IPS-18a (cell line): Measurements from ENCODE around the gene GGPS1.

Experiments
- H3K27ac ChIP-seq: one replicate; pipeline ENCODE4 v1.5.1; 2013; ENCODE audit warnings: low read length
- H3K27me3 ChIP-seq: one replicate; pipeline ENCODE4 v1.6.1; 2013; ENCODE audit warnings: mild to moderate bottlenecking, low read length; ENCODE audit not compliant: control insufficient read depth, insufficient read depth
- H3K36me3 ChIP-seq: one replicate; pipeline ENCODE4 v1.6.1; 2013; ENCODE audit warnings: low read depth, low read length; ENCODE audit not compliant: control insufficient read depth
- H3K4me1 ChIP-seq: one replicate; pipeline ENCODE4 v1.6.1; 2013; ENCODE audit warnings: low read depth, low read length; ENCODE audit not compliant: control insufficient read depth
- H3K4me3 ChIP-seq: one replicate; pipeline ENCODE4 v1.5.1; 2013; ENCODE audit warnings: low read length
- H3K9ac ChIP-seq: one replicate; pipeline ENCODE4 v1.6.1; 2013; ENCODE audit warnings: mild to moderate bottlenecking, low read length, moderate library complexity
- H3K9me3 ChIP-seq: one replicate; pipeline ENCODE4 v1.6.1; 2013; ENCODE audit warnings: low read depth, low read length; ENCODE audit not compliant: control insufficient read depth

Gene GGPS1

DNA sequence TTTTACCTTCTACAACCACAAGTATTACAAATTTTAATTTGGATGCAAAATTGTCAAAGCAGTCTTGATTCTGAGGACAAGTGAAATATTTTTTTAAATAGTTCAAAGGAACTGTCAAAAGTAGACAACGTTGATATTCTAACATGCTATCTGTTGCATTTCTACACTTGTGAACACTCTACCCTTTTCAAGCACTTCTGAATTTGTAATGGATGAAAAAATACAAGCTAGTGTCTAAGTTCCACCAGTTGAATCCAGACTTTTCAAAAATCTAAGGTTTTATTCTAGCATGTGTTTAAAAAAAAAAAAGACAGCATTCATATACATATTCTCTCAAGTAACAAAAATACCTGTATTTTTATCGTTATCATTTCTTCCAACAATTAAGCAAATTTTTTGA, 2.5 kb upstream of the GGPS1 start:
- Histone ChIP-seq H3K27ac (no peak overlapping the region), H3K27me3 (no peaks in the 10 kb centered on the region), H3K4me3 (peak overlapping the region; percentile 91), H3K36me3 (peaks cover 9% of the 10 kb centered on the region), H3K4me1 (peaks cover 22% of the 10 kb centered on the region), H3K9me3 (no peaks in the 10 kb centered on the region), H3K9ac (peak overlapping the region; percentile 87)

DNA sequence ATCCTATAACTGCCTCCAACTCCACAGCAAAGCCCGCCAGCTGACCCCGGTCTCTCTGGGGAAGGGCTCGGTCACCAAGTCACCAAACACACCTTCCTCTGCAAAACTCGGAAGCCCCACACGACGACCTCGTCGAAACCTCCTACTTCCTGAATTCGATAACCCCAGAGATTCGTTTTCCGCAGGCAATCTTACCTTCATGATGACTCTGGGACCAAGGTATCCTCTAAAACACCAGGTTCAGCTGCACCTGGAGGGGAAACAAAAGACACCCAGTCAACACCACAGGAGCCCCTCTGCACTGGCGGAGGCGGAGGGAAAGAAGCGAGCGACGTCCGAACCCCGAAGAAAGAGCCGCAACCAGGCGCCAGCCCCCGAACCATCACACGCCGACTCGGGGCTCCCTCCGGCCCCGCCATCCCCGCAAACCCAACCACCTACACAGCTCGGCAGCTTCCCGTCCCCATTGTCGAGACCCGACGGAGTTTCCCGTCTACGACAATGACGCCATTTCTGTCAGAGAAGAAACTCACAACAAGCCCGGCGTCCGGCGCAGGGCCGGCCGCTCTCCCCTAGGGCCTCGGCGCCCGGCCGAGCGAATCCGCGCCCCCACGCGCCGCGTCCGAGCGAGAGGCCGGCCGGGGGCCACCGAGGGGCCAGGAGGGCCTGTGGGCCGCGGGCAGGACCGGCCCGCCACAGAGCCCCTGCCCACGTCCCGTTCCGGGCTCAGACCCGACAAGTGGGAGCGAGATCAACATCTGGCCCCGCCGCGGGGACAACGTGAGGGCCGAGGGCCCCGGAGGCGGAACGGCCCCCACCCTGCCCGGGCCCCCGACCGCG, 1.4 kb upstream of the GGPS1 start:
- Histone ChIP-seq H3K9ac (peak overlapping the region; percentile 87), H3K27ac (peak overlapping the region; percentile 77), H3K4me1 (peaks cover 28% of the 10 kb centered on the region), H3K36me3 (peaks cover 9% of the 10 kb centered on the region), H3K9me3 (no peaks in the 10 kb centered on the region), H3K27me3 (no peaks in the 10 kb centered on the region), H3K4me3 (peak overlapping the region; percentile 91)

DNA sequence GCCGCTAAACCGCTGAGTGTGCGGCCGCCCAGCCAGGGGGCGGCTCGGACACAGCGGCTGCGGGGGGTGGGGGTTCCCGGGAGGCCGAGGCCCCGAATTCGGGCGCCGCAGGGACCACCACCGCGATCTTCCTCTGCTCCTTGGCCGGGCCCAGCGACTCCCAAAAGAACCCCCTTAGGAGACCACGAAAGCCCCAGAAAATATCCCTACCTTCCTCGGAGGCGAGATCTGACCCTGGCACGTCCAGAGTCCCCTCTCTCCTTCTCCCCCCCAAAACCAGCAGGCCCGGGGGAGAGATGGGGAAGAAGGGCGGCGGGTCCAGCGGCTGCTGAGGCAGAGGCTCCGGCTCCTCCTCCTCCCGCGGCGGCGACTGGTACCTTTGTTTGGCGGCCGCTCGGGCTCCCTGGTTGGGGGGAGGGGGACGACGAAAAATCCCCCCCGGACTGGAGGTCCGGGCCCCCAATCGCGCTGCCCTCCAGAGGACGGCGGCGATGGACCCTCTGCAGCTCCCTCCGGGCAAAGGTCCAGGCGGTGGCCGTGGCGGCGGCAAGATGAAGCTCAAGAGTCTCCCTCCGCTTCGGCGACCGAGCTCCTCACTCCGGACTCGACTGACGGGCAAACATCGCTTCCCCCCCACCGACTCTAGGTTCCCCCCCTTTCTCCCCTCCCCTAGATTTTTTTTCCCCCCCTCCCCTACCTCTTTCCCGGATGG, 655 bp upstream of the GGPS1 start, which contains the start of gene ARID4B:
ARID4B (minus strand) TSS at position 621 of the 712 bp plus-strand sequence. CDS start 1,260 bp downstream, outside the sequence.
- Histone ChIP-seq H3K9me3 (no peaks in the 10 kb centered on the region), H3K27me3 (no peaks in the 10 kb centered on the region), H3K27ac (peak within 1 kb of the TSS; percentile 84), H3K4me1 (peaks cover 28% of the 10 kb centered on the region), H3K4me3 (peak within 1 kb of the TSS; percentile 91), H3K36me3 (peaks cover 9% of the 10 kb centered on the region), H3K9ac (peak within 1 kb of the TSS; percentile 88)

DNA sequence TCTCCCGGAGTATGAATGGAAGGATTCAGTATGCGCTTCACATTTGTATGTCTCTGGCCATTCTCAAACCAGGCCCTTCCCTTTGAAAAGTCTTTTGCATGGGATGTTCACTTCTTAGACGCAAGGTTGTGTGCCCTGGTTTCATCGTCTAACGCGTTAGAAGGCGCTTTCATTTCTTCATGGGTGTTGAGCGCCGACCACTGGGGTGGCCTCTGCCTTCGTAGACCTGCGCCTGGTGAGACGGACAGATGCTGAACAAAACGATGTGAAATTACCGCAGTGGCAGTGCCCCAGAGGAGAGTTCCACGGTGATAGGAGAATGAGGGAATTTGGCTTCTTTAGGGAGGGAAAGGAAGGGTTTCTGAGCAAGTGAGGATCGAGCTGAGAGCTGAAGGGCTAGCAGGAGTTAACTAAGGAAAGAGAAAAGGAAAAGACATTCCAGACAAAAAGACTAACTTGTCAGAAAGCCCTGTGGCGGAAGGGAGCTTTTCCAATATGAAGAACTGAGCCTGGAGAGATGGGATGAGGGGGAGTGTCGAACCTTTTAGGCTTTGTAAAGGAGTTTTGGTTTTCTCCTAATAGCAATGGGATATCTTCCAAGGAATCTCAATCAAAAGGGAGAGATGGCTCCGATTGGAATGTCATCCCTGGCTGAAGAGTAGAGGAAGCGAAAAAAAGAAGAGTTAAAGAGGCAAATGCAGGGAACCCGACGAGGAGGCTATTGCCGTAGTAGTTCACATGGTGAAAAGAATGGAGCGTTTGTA, 951 bp downstream of the GGPS1 start:
- H3K4me3 ChIP-seq = peak overlapping the region; percentile 83
- H3K27me3 ChIP-seq = no peaks in the 10 kb centered on the region
- peak overlapping the region; percentile 62 for H3K27ac ChIP-seq
- no peaks in the 10 kb centered on the region for H3K9me3 ChIP-seq
- H3K4me1 ChIP-seq = peaks cover 28% of the 10 kb centered on the region
- peak overlapping the region; percentile 88 for H3K9ac ChIP-seq
- H3K36me3 ChIP-seq = peaks cover 5% of the 10 kb centered on the region

DNA sequence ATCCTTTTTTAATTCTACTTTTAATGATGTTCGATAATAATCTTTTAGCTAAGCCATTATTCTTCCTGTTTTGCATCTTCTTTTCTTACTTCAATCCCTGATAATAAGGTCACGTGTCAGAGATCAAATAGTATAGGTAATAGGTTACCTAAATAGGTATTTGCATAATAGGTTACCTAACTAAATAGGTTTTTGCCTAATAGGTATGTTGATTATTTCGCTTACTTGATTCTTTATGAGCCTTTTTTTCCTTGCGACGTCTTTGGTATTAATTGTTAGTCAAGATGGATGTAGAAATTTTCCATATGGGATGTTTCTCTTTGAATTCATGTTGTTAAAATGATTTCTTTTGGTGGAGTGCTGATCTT, 2.5 kb downstream of the GGPS1 start:
- no peaks in the 10 kb centered on the region for H3K9me3 ChIP-seq
- H3K4me3 ChIP-seq = peak overlapping the region; percentile 83
- H3K27ac ChIP-seq = no peak overlapping the region
- no peaks in the 10 kb centered on the region for H3K27me3 ChIP-seq
- H3K36me3 ChIP-seq = peaks cover 9% of the 10 kb centered on the region
- no peak overlapping the region for H3K9ac ChIP-seq
- peaks cover 20% of the 10 kb centered on the region for H3K4me1 ChIP-seq

DNA sequence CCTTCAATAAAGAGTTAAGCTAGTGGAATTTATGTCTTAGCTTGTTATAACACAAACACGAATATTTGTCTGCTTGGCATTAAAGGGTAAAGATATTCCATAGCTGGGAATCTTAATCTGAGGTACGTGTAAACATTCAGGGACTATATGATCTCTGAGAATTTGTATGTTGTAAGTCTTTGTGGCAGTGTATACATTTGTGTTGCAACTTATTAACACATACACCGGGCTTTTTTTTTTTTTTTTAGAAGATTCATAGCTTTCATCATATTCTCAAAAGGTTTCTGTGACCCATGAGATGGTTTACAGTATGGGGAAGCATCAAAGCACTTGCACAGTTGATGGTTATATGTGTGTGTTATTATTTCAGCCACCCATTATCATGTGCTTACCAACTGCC, 3.0 kb downstream of the GGPS1 start:
- peaks cover 15% of the 10 kb centered on the region for H3K4me1 ChIP-seq
- no peaks in the 10 kb centered on the region for H3K27me3 ChIP-seq
- H3K4me3 ChIP-seq = peak overlapping the region; percentile 83
- peaks cover 13% of the 10 kb centered on the region for H3K36me3 ChIP-seq
- no peak overlapping the region for H3K27ac ChIP-seq
- peak overlapping the region; percentile 10 for H3K9ac ChIP-seq
- H3K9me3 ChIP-seq = no peaks in the 10 kb centered on the region

DNA sequence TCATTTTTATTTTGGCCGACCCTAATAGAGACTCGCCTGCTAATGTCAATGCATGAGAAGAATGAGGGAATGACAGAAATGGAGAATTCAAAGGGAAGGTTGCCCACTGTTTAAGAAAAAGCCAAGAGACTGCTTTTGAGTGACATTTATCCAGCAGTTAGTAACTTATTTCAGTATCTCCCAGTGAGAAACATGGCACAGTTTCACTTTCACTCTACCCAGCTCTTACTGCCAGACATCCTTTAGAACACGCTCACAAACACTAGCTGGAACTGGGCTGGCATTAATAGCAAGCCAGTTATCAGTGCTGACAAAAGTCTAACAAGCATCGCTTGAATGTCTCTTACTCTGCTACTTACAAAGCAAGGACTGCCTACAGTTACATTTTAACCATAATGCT, 8.5 kb downstream of the GGPS1 start:
- H3K9me3 ChIP-seq = no peaks in the 10 kb centered on the region
- no peak overlapping the region for H3K9ac ChIP-seq
- no peak overlapping the region for H3K27ac ChIP-seq
- no peaks in the 10 kb centered on the region for H3K4me1 ChIP-seq
- H3K27me3 ChIP-seq = no peaks in the 10 kb centered on the region
- no peak overlapping the region for H3K4me3 ChIP-seq
- peaks cover 28% of the 10 kb centered on the region for H3K36me3 ChIP-seq

DNA sequence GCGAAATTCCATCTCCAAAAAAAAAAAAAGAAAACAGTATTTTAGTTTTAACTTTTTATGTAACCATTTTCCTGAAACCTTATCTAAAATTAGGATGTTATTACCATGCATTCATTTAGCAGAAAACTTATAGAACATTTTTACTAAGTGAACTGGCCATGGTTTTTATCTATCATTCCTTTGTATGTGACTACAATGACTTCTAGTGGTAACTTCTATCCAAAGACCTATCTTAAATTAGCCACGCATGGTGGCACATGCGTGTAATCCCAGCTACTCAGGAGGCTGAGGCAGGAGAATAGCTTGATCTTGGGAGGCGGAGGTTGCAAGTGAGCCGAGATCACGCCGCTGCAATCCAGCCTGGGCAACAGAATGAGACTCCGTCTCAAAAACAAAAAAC, 11.4 kb downstream of the GGPS1 start:
- Histone ChIP-seq H3K4me3 (no peak overlapping the region), H3K4me1 (no peaks in the 10 kb centered on the region), H3K9me3 (no peaks in the 10 kb centered on the region), H3K27ac (no peak overlapping the region), H3K27me3 (no peaks in the 10 kb centered on the region), H3K9ac (no peak overlapping the region), H3K36me3 (peaks cover 40% of the 10 kb centered on the region)

DNA sequence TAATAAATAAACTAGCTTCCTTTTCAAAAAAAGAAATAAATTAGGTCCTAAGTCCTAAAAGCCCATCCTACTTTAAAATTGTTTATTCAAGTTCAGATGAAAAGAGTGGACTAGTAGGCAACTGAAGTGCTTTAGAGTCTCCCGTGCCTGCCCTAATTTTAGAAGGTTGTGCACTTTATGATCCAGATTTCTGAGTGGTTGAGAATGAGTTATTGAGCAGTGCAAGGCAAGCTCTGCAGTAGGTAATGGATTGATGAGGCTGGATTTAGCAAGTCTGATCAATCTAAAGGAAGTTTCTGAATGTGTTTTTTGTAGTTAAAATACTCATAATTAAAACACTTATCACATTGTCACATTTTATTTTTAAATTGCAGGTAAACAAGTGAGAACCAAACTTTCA, 13.0 kb downstream of the GGPS1 start:
- no peaks in the 10 kb centered on the region for H3K9me3 ChIP-seq
- no peak overlapping the region for H3K4me3 ChIP-seq
- H3K36me3 ChIP-seq = peaks cover 27% of the 10 kb centered on the region
- no peak overlapping the region for H3K27ac ChIP-seq
- no peaks in the 10 kb centered on the region for H3K27me3 ChIP-seq
- no peaks in the 10 kb centered on the region for H3K4me1 ChIP-seq
- no peak overlapping the region for H3K9ac ChIP-seq

DNA sequence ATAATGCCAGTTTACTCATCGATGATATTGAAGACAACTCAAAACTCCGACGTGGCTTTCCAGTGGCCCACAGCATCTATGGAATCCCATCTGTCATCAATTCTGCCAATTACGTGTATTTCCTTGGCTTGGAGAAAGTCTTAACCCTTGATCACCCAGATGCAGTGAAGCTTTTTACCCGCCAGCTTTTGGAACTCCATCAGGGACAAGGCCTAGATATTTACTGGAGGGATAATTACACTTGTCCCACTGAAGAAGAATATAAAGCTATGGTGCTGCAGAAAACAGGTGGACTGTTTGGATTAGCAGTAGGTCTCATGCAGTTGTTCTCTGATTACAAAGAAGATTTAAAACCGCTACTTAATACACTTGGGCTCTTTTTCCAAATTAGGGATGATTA, 13.7 kb downstream of the GGPS1 start:
- no peaks in the 10 kb centered on the region for H3K27me3 ChIP-seq
- H3K4me3 ChIP-seq = no peak overlapping the region
- no peak overlapping the region for H3K27ac ChIP-seq
- no peaks in the 10 kb centered on the region for H3K4me1 ChIP-seq
- H3K9ac ChIP-seq = no peak overlapping the region
- H3K36me3 ChIP-seq = peaks cover 20% of the 10 kb centered on the region
- H3K9me3 ChIP-seq = no peaks in the 10 kb centered on the region

DNA sequence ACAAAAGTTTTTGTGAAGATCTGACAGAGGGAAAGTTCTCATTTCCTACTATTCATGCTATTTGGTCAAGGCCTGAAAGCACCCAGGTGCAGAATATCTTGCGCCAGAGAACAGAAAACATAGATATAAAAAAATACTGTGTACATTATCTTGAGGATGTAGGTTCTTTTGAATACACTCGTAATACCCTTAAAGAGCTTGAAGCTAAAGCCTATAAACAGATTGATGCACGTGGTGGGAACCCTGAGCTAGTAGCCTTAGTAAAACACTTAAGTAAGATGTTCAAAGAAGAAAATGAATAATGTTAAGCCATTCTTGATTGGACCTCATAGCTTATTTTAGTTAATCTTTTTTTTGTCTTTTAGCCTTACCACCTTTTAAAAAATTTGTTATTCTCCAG, 14.1 kb downstream of the GGPS1 start:
- Histone ChIP-seq H3K9me3 (no peaks in the 10 kb centered on the region), H3K9ac (no peak overlapping the region), H3K4me3 (no peak overlapping the region), H3K27me3 (no peaks in the 10 kb centered on the region), H3K27ac (no peak overlapping the region), H3K36me3 (peaks cover 17% of the 10 kb centered on the region), H3K4me1 (no peaks in the 10 kb centered on the region)
